Measurements from ENCODE around the gene DPH5.

Gene DPH5

GRCh38 chr1:100976936-100977335 lies 48.6 kb downstream of the DPH5 start:
- TF ChIP-seq CTCF (IDR thresholded peaks at IDR 0.05; ENCODE audit: insufficient read depth, low read depth, low read length, missing control alignments) = no peak
- no peak overlapping the region for H3K4me3 ChIP-seq (ENCODE audit: low read depth, low read length)
- DNase-seq (ENCODE audit: low read depth) = no peak

GRCh38 chr1:100972185-100972584 lies 53.4 kb downstream of the DPH5 start:
- TF ChIP-seq CTCF (IDR thresholded peaks at IDR 0.05; ENCODE audit: insufficient read depth, low read depth, low read length, missing control alignments) = no peak
- no peak for DNase-seq (ENCODE audit: low read depth)

GRCh38 chr1:100971021-100971420 lies 54.6 kb downstream of the DPH5 start:
- TF ChIP-seq CTCF (IDR thresholded peaks at IDR 0.05; ENCODE audit: insufficient read depth, low read depth, low read length, missing control alignments) = no peak
- no peak overlapping the region for H3K4me3 ChIP-seq (ENCODE audit: low read depth, low read length)
- no peak for DNase-seq (ENCODE audit: low read depth)

More at GRCh38 chr1:100972185-100972584, 53.4 kb downstream of the DPH5 start:
- no peak overlapping the region for H3K4me3 ChIP-seq (ENCODE audit: low read depth, low read length)

DNA sequence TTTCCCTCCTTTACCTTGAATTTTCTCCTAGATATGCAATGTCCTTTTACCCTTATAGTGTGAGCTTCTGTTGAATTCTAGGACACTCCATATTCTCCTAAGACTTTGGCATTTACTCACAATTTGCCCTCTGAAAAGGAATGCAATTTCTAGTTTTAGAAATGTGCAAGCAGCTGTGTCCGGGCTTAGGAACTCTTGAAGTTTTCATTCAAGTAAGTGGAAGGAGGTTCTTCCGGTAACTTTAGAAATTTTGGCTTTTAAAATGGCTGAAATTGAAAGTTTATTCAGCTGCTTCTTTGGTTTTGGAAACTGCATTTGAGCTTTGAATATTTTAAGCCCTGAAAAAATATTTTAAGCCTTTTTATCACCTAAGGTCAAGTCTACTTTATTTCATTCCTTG lies 56.3 kb downstream of the DPH5 start:
- no peak for DNase-seq (ENCODE audit: low read depth)
- TF ChIP-seq CTCF (IDR thresholded peaks at IDR 0.05; ENCODE audit: insufficient read depth, low read depth, low read length, missing control alignments) = no peak
- no peak overlapping the region for H3K4me3 ChIP-seq (ENCODE audit: low read depth, low read length)

GRCh38 chr1:100968621-100969020 lies 57.0 kb downstream of the DPH5 start:
- no peak for TF ChIP-seq CTCF (IDR thresholded peaks at IDR 0.05; ENCODE audit: insufficient read depth, low read depth, low read length, missing control alignments)
- DNase-seq (ENCODE audit: low read depth) = no peak
- no peak overlapping the region for H3K4me3 ChIP-seq (ENCODE audit: low read depth, low read length)

DNA sequence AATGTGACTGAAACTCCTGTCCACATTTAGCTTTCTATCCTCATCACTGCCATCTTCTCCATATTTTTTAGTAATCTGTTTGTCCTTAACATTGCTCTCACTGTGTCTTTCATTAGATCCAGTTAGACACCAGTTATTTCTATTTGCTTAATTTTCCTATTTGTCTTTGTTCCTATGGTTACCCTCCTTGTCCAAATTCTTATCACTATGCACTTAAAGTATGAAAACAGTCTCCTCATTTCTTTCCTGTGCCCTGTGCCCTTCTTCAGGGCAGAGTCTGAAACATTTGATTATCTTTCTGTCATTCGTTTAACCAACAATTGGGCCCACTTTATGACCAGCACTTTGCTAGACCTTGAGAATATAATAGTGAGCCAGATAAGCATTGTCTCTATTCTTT lies 65.5 kb downstream of the DPH5 start:
- no peak for TF ChIP-seq CTCF (IDR thresholded peaks at IDR 0.05; ENCODE audit: insufficient read depth, low read depth, low read length, missing control alignments)
- DNase-seq (ENCODE audit: low read depth) = no peak
- no peak overlapping the region for H3K4me3 ChIP-seq (ENCODE audit: low read depth, low read length)

DNA sequence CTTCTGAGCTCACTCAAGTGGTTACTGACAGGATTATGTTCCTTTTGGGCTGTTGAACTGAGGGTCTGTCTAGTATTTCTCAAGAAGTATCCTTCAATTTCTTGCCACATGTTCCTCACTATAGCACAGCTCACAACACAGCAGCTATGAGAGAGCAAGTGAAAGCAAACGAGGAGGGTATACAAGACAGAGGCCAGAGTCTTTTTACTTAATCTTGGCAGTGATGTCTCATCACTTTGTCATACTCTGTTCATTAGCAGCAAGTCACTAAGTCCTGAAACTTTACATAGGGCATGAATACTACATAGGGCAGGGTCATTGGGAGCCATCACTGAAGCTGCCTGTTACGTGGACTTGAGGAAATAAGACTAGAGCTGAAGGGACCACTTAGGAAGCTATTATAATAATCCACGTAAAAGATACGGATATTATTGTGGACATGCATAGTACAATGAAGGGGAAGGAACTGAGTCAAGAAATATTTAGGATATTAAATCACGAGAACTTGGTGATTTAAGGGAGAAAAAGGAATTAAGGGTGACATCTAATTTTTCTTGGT lies 66.0 kb downstream of the DPH5 start:
- TF ChIP-seq CTCF (IDR thresholded peaks at IDR 0.05; ENCODE audit: insufficient read depth, low read depth, low read length, missing control alignments) = no peak
- no peak overlapping the region for H3K4me3 ChIP-seq (ENCODE audit: low read depth, low read length)
- DNase-seq (ENCODE audit: low read depth) = no peak
